Activated T-cell treated with anti-CD3 and anti-CD28 coated beads for 1 hour (primary cell): ENCODE results near the gene SECTM1.

Experiments
- DNase-seq: peaks from one replicate; pipeline ENCODE4 v3.0.0-alpha.2; 2020; ENCODE audit warnings: low read depth

Gene SECTM1

GRCh38 chr17:82315703-82316358 is 17.7 kb downstream of the SECTM1 start:
- DNase-seq, result no peak

GRCh38 chr17:82314727-82315605 is 18.6 kb downstream of the SECTM1 start:
- no peak for DNase-seq

DNA sequence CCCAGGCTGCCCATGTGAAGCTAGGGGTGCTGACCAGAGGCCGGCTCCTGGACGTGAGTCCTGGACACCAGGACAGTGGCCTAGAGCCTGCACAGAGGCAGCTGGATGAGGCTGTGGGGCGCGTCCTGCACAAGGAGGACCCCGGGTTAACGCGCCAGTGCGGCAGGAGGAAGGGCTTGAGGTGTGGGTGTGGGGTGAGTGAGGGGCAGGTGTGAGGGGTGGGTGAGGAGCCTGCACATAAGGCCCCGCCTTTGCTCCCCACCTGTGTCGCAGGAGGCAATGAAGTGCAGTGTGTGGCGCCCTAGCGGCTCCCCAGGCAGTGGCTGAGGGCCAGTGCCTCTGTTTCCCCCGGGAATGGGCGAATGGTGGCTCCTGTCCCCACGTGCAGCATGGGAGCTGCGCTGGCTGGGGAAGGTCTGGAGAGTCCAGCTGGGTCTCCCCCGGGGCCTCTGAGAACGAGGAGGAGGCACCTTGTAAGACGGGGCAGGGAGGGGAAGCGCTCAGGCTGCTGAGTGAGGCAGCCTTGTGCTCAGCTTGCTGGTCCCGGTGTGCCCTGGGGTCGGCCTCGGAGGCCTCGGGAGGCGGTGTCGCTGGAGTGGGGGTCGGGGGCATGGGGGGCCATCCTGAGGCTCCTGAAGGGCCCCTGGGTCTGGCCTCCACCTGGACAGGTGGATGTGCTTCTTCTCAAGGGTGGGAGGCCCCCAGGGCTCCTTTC is 19.4 kb downstream of the SECTM1 start:
- no peak for DNase-seq

- DNase-seq, result no peak
Measured at GRCh38 chr17:82313195-82314011, 20.2 kb downstream of the SECTM1 start.

- DNase-seq, result no peak
Measured at GRCh38 chr17:82311971-82312370, 21.6 kb downstream of the SECTM1 start.

DNA sequence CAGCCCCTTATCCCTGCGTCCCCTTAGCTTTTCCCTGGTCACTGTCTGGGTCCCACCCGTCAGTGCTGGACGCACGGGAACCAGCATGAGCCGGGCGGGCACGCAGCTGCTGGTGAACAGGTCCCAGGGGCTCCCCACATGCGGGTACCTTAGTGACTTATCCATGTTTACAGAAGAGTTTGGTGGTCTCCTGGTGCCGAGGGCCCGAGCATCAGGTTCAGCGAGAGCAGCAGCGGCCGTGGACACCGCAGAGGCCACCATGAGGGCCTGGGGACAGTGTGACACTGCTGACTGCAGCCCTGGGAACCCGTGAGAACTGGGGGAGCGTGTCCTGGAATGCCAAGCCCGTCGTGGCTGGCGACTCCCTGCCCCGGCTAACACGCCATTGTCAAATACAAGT is 22.7 kb downstream of the SECTM1 start:
- DNase-seq, result no peak

DNA sequence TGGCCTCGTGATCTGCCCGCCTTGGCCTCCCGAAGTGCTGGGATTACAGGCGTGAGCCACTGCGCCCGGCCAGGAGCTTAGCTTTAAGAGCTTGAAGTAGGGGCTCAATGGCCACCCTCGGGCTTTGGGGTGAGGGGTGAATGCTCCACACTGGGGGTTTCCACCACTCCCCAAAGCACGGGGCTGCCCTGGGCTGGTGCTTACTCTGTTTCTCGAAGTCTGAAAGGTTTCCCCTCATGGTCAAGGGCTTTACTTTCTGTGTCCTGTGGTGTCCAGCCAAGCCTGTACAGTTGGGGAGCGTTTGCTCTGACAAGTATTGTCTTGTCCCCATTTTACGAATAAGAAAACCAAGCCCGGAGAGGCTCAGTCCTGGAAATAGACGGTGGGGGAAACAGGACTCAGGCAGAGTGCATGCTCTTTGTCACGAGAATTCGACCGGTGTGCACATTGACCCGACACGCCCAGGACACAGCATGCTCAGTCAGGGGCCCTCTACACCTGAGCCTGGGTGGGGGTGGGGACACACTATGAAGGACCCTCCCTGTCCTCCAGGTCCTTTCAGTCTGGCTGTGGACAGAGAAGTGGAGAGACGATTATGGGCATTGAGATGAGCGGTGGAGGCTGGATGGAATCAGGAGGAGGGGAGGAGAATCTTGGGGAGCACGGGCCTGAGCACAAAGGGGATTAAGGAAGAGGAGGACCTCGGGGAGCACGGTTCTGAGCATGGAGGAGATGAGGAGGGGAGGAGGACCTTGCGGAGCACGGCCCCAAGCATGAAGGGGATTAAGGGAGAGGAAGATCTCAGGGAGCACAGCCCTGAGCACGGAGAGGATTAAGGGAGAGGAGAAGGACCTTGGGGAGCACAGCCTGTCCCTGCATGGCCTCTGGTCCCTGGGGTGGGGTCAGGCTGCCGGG is 23.7 kb downstream of the SECTM1 start:
- no peak for DNase-seq

DNA sequence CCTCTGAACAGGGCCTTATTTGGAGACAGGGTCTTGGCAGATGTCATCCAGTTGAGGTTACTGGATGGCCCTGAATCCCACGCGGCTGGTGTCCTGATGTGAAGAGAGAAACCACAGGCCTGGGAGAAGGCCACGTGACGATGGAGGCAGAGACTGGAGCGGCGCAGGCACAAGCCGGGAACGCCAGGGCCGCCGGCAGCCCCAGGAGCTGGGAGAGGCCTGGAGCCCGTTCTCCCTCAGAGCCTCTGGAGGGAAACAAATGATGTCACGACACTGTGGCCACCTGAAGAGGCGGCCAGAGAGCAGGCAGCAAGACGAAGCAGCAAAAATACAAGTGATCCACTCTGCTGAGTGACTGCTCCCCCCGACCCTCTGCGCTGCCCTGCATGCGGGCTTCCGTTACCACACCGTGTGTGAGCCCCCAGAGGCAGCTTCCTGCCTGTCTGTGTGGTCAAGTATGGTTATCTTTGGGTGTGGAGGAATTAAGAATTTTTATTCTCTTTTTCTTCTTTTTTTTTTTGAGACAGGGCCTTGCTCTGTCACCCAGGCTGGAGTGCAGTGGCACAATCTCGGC is 27.8 kb downstream of the SECTM1 start:
- DNase-seq, result no peak

DNA sequence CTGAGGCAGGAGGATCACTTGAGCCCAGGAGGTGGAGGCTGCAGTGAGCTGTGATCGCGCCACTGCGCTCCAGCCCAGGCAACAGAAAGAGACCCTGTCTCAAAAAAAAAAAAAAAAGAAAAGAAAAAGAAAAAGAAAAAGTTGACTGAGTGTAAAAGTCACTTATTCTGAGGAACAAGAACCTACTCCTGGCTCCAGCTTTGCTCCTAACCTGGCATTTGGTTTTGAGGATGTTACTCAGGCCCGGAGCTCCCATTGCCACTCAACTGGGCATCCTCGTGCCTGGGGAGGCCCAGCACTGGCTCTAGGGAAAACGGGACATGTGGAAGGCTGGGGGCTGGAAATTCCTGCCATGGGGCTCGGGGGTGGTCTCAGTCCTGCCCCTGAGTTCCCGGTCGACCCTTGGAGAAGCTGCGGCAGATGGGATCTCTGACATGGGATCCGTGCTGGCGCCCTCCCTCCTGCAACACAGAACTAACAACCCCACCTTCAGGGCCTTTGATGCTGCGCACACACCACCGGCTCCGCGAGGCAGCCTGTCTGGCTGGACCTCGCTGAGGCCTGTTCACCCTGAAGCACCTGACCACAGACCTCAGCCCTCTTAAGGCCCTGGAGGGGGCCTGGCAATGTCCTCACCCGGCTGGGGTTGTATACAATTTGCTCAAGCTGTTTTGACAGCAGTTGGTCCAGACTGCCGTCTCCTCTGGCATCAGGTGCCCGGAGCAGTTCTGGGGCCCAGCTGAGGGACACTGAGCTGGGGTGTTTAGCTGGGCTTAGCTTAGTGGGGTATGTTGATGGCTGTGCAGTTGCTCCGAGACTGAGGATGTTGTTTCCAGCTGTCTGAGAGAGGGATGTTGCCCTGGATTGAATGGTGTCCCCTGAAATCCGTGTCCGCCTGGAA is 28.5 kb downstream of the SECTM1 start:
- DNase-seq, result no peak

- no peak for DNase-seq
Measured at GRCh38 chr17:82303944-82304808, 29.4 kb downstream of the SECTM1 start.

GRCh38 chr17:82302991-82303943 is 30.3 kb downstream of the SECTM1 start:
- no peak for DNase-seq

DNA sequence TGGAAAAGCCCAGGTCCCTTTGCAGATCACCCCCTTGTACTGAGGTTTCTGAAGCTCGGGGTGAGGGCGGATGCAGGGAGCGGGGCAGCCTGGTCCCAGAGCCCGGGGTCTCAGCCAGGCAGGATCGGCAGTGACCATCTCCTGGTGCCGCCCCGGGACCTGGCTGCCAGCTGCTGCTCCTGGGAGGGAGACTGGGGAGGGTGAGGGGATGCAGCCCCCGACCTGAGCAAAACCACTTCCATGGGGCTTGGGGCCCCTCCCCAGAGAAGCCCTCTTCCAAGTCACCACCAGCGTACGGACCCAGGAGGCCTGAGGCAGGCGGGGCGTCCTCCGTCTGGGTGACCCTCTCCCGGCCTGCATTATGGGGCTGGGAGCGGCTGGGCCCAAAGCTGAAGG is 31.0 kb downstream of the SECTM1 start:
- no peak for DNase-seq

GRCh38 chr17:82301916-82302567 is 31.5 kb downstream of the SECTM1 start:
- peak; percentile 41 for DNase-seq

GRCh38 chr17:82301300-82301915 is 32.2 kb downstream of the SECTM1 start:
- no peak for DNase-seq

GRCh38 chr17:82300707-82301270 is 32.8 kb downstream of the SECTM1 start:
- DNase-seq, result peak; percentile 65

GRCh38 chr17:82300228-82300627 is 33.3 kb downstream of the SECTM1 start:
- DNase-seq, result no peak
